SK-N-SH (cell line): ENCODE results near the gene POU2AF1. TPM values are rescaled to one million over a fixed set of nuclear protein-coding genes. Genes with fewer than 3 reads are reported as not detected.

ENCODE experiments used
- CTCF ChIA-PET: fragments of 300-600, 350-600 bp; formaldehyde crosslinking; extraction: SDS; loops from one replicate; lab custom pipeline; 2021; lab: Yijun Ruan, JAX
- POLR2A ChIA-PET: fragments of 350-600 bp; sonication (Branson Sonifier 250); formaldehyde crosslinking; extraction: SDS; loops from one replicate; lab custom pipeline; 2020; ENCODE audit warnings: antibody characterized with exemption, inconsistent platforms; lab: Yijun Ruan, JAX
- DNase-seq: peaks from one replicate; pipeline ENCODE4 v3.0.0; 2012
- H2AFZ ChIP-seq: fragments of 200-600 bp; sonication (generic); 2 replicates; pipeline ENCODE4 v1.8.1; 2016; ENCODE audit warnings: antibody characterized with exemption, mild to moderate bottlenecking, low read depth
- H3F3A ChIP-seq: fragments of 200-600 bp; sonication (generic); replicated peaks from 2 replicates; pipeline ENCODE3; 2016; ENCODE audit warnings: antibody characterized with exemption, mild to moderate bottlenecking; ENCODE audit not compliant: insufficient read depth
- H3K27ac ChIP-seq, 2 experiments: fragments of 200-500 bp in 1 of 2; fragments of 200-600 bp in 1 of 2; sonication (Bioruptor generic) in 1 of 2; sonication (generic), shearing (Covaris generic) in 1 of 2; 2 replicates each; pipeline versions ENCODE4 v1.5.1 to v1.6.1; 2014 to 2016; ENCODE audit warnings: low read depth in 2 of 2, inconsistent platforms in 1 of 2, low read length in 1 of 2, mild to moderate bottlenecking in 1 of 2, mixed read lengths in 1 of 2
- H3K27me3 ChIP-seq: fragments of 200-600 bp; sonication (generic), shearing (Covaris generic); 2 replicates; pipeline ENCODE4 v1.6.1; 2016; ENCODE audit warnings: mixed run types; ENCODE audit not compliant: insufficient read depth
- H3K36me3 ChIP-seq, 2 experiments: fragments of 200-500 bp in 1 of 2; fragments of 200-600 bp in 1 of 2; sonication (Bioruptor generic) in 1 of 2; sonication (generic) in 1 of 2; replicated peaks in 1 of 2; 2 replicates each; pipeline versions ENCODE3 to v1.5.1; 2014 to 2016; ENCODE audit warnings: low read length in 1 of 2, mild to moderate bottlenecking in 1 of 2; ENCODE audit not compliant: insufficient read depth in 2 of 2, control insufficient read depth in 1 of 2
- H3K4me1 ChIP-seq, 2 experiments: fragments of 200-500 bp in 1 of 2; fragments of 200-600 bp in 1 of 2; sonication (Bioruptor generic) in 1 of 2; sonication (generic), shearing (Covaris generic) in 1 of 2; 2 replicates each; pipeline versions ENCODE4 v1.5.1 to v1.6.1; 2014 to 2016; ENCODE audit warnings: low read depth in 1 of 2, low read length in 1 of 2, mixed run types in 1 of 2; ENCODE audit not compliant: insufficient read depth in 2 of 2, control insufficient read depth in 1 of 2
- H3K4me2 ChIP-seq: fragments of 200-600 bp; sonication (generic), shearing (Covaris generic); 2 replicates; pipeline ENCODE4 v1.6.1; 2017; ENCODE audit warnings: mixed run types
- H3K4me3 ChIP-seq, 2 experiments: fragments of 200-500 bp in 1 of 2; fragments of 200-600 bp in 1 of 2; sonication (Bioruptor generic) in 1 of 2; sonication (generic), shearing (Covaris generic) in 1 of 2; 2 replicates each; pipeline versions ENCODE4 v1.5.1 to v1.8.1; 2014 to 2016; ENCODE audit warnings: low read depth in 2 of 2, inconsistent platforms in 1 of 2, low read length in 1 of 2, mild to moderate bottlenecking in 1 of 2, mixed read lengths in 1 of 2, moderate library complexity in 1 of 2
- H3K79me2 ChIP-seq: fragments of 200-600 bp; sonication (generic); 2 replicates; pipeline ENCODE4 v1.8.1; 2017; ENCODE audit warnings: mild to moderate bottlenecking; ENCODE audit not compliant: insufficient read depth
- H3K9ac ChIP-seq: fragments of 200-600 bp; sonication (generic); 2 replicates; pipeline ENCODE4 v1.6.1; 2017; ENCODE audit warnings: mixed run types
- H3K9me2 ChIP-seq: fragments of 200-600 bp; sonication (generic); 2 replicates; pipeline ENCODE4 v1.6.1; 2017; ENCODE audit warnings: mixed run types
- H3K9me3 ChIP-seq: fragments of 200-600 bp; sonication (generic); 2 replicates; pipeline ENCODE4 v1.6.1; 2017; ENCODE audit warnings: mixed run types, mild to moderate bottlenecking, moderate library complexity
- H4K20me1 ChIP-seq: fragments of 200-600 bp; sonication (generic); 2 replicates; pipeline ENCODE4 v1.6.1; 2017; ENCODE audit warnings: mild to moderate bottlenecking, mixed run types; ENCODE audit not compliant: insufficient read depth
- EZH2phosphoT487 ChIP-seq: fragments of 200-600 bp; sonication (generic); IDR thresholded peaks from 2 replicates; pipeline ENCODE4 v1.6.1; 2017; ENCODE audit warnings: low read depth, mixed run types, mild to moderate bottlenecking, antibody characterized with exemption, moderate library complexity, borderline replicate concordance
- FOSL2 ChIP-seq: IDR thresholded peaks from 2 replicates; pipeline ENCODE4 v1.4.0; 2012; ENCODE audit warnings: low read depth, mild to moderate bottlenecking, moderate library complexity, borderline replicate concordance
- IRF3 ChIP-seq: fragments of 150-350 bp; IDR thresholded peaks from 2 replicates; pipeline ENCODE4 v1.6.1; 2016; ENCODE audit warnings: mild to moderate bottlenecking, low read depth, low read length
- JUND ChIP-seq: IDR thresholded peaks from 2 replicates; pipeline ENCODE4 v1.4.0; 2012
- NRF1 ChIP-seq: IDR thresholded peaks from 2 replicates; pipeline ENCODE4 v1.6.1; 2012; ENCODE audit warnings: low read depth, mild to moderate bottlenecking, low read length
- PBX3 ChIP-seq: IDR thresholded peaks from 2 replicates; pipeline ENCODE4; 2012
- POLR2AphosphoS5 ChIP-seq: IDR thresholded peaks from 2 replicates; pipeline ENCODE4 v1.6.1; 2012; ENCODE audit warnings: low read depth, low read length
- SIN3A ChIP-seq: IDR thresholded peaks from 2 replicates; pipeline ENCODE4 v1.6.1; 2012; ENCODE audit warnings: low read depth, mild to moderate bottlenecking, low read length, moderate library complexity, borderline replicate concordance
- TAF1 ChIP-seq: IDR thresholded peaks from 2 replicates; pipeline ENCODE4 v1.6.1; 2012; ENCODE audit warnings: low read depth, mild to moderate bottlenecking, low read length, moderate library complexity, borderline replicate concordance
- USF1 ChIP-seq: IDR thresholded peaks from 2 replicates; pipeline ENCODE4 v1.4.0; 2012; ENCODE audit warnings: low read depth, borderline replicate concordance
- USF2 ChIP-seq: fragments of 150-350 bp; IDR thresholded peaks from 2 replicates; pipeline ENCODE4 v1.6.1; 2017; ENCODE audit warnings: antibody characterized with exemption, low read length, low read depth, borderline replicate concordance
- YY1 ChIP-seq: IDR thresholded peaks from 2 replicates; pipeline ENCODE4 v1.4.0; 2012; ENCODE audit warnings: low read depth, mild to moderate bottlenecking
- WGBS: methylation state at CpG from one replicate; pipeline ENCODE4 v1.1.6; 2017; ENCODE audit warnings: low lambda C conversion rate; 5-methylcytosine and 5-hydroxymethylcytosine counted together
- polyA plus RNA-seq, 3 experiments: library from polyadenylated mRNA; depleted of rRNA; stranded (reverse); fragments of >200 nt; gene quantifications; 2 replicates each; pipeline ENCODE4 v1.2.3, GENCODE V29; 2012

Gene POU2AF1
- polyA plus RNA-seq, 1 of the 3 experiments (the other 2 are of a cell fraction): 0.07 TPM

- Histone ChIP-seq H3K27ac (no peak overlapping the region), H3K9ac (no peak overlapping the region), H3F3A (no peaks in the 10 kb centered on the region), H3K9me2 (no peaks in the 10 kb centered on the region), H3K4me2 (no peak overlapping the region), H3K27me3 (no peaks in the 10 kb centered on the region), H3K9me3 (no peaks in the 10 kb centered on the region; the same call in 1 of the 2 replicates), H2AFZ (no peak overlapping the region), H4K20me1 (no peaks in the 10 kb centered on the region), H3K4me3 (no peak overlapping the region), H3K4me1 (no peaks in the 10 kb centered on the region), H3K36me3 (no peaks in the 10 kb centered on the region), H3K79me2 (no peaks in the 10 kb centered on the region)
- ChIA-PET CTCF (no interaction called here), POLR2A (no interaction called here)
- no peak for TF ChIP-seq IRF3
- TF ChIP-seq SIN3A: no peak
- TF ChIP-seq NRF1: no peak
- TF ChIP-seq EZH2phosphoT487: no peak
- WGBS: 57% methylated on average over 9 of the region's 9 CpGs
- no peak for DNase-seq
Measured at GRCh38 chr11:111352231-111352746, 26.8 kb downstream of the POU2AF1 start.

GRCh38 chr11:111351374-111352055 is 27.6 kb downstream of the POU2AF1 start:
- no peaks in the 10 kb centered on the region for H3K9me2 ChIP-seq
- no peaks in the 10 kb centered on the region; the same call in 1 of the 2 replicates for H3K9me3 ChIP-seq
- POLR2A ChIA-PET: no interaction called here
- no peak overlapping the region for H2AFZ ChIP-seq
- H3K9ac ChIP-seq: no peak overlapping the region
- no peaks in the 10 kb centered on the region for H3K4me1 ChIP-seq
- H3K27me3 ChIP-seq: no peaks in the 10 kb centered on the region
- no peaks in the 10 kb centered on the region for H4K20me1 ChIP-seq
- H3F3A ChIP-seq: no peaks in the 10 kb centered on the region
- CTCF ChIA-PET: interaction anchor here (1.2 kb wide), 1 partner anchor 15 kb away, joined by 3 read pairs; no protein-coding TSS in a partner anchor
- WGBS: 47% methylated on average over 10 of the region's 10 CpGs
- no peaks in the 10 kb centered on the region for H3K36me3 ChIP-seq
- TF ChIP-seq PBX3 (no peak), JUND (no peak), YY1 (no peak)
- H3K4me2 ChIP-seq: no peak overlapping the region
- no peak overlapping the region for H3K4me3 ChIP-seq
- no peak for DNase-seq
- H3K79me2 ChIP-seq: no peaks in the 10 kb centered on the region
- H3K27ac ChIP-seq: no peak overlapping the region

- no peak overlapping the region for H2AFZ ChIP-seq
Measured at GRCh38 chr11:111350811-111351210, 28.3 kb downstream of the POU2AF1 start.

More at GRCh38 chr11:111350811-111351210, 28.3 kb downstream of the POU2AF1 start:
- WGBS: 17% methylated on average over 1 of the region's 1 CpG
- no peak overlapping the region for H3K4me2 ChIP-seq
- H3K9me3 ChIP-seq: no peaks in the 10 kb centered on the region; the same call in 1 of the 2 replicates
- H3K79me2 ChIP-seq: no peaks in the 10 kb centered on the region
- no peak for DNase-seq
- H3F3A ChIP-seq: no peaks in the 10 kb centered on the region
- TF ChIP-seq SIN3A: no peak
- TF ChIP-seq TAF1: no peak
- TF ChIP-seq PBX3: no peak
- no peak for TF ChIP-seq USF2
- no peak for TF ChIP-seq POLR2AphosphoS5
- no peak for TF ChIP-seq USF1
- no peak for TF ChIP-seq FOSL2
- TF ChIP-seq, all 33 proteins: peak for 0
- H3K4me3 ChIP-seq: no peak overlapping the region
- ChIA-PET POLR2A (no interaction called here), CTCF (interaction anchor here (1.2 kb wide), 1 partner anchor 14 kb away, joined by 3 read pairs; no protein-coding TSS in a partner anchor)
- H3K9me2 ChIP-seq: no peaks in the 10 kb centered on the region
- no peak overlapping the region for H3K9ac ChIP-seq
- no peaks in the 10 kb centered on the region for H3K4me1 ChIP-seq
- H3K27ac ChIP-seq: no peak overlapping the region
- no peaks in the 10 kb centered on the region for H3K36me3 ChIP-seq
- H3K27me3 ChIP-seq: no peaks in the 10 kb centered on the region
- H4K20me1 ChIP-seq: no peaks in the 10 kb centered on the region
